ENCODE data around the gene KIF3C.
"Not testable (repeated sequence)": the region's sequence is repeated elsewhere in the genome, so short reads cannot be mapped to it uniquely, and the experiment has no call there.

Gene KIF3C

DNA sequence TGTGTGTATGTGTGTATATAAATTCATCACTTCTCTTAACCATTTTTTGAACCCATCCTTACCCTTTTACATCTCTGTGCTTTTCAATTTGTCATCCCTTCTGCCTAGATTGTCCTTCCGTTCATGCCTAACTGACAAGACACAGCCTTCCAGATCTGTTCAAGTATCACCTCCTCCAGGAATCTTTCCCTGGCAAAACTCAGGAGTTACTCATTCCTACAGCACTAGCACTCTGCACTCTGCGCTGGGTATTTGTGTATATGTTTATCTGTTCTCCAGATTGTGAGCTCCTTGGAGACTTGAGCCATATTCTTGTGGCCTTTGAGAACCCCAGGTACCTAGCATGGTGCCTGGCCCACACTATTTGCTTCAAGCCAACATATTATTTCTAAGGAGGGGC lies 77.2 kb downstream of the KIF3C start:
- Histone ChIP-seq H3K4me3 (ENCODE audit: low read depth, low read length) (no peak overlapping the region), H3K4me2 (ENCODE audit: low read length) (no peak overlapping the region), H3K9me3 (ENCODE audit: control insufficient read depth, low read length) (no peaks in the 10 kb centered on the region), H2AFZ (no peak overlapping the region), H3K27ac (no peak overlapping the region), H3K4me1 (no peaks in the 10 kb centered on the region), H3K36me3 (ENCODE audit: control insufficient read depth, insufficient read depth, low read length) (no peaks in the 10 kb centered on the region), H3K79me2 (no peaks in the 10 kb centered on the region), H3K27me3 (ENCODE audit: control insufficient read depth, insufficient read depth, low read length) (no peaks in the 10 kb centered on the region), H3K9ac (no peak overlapping the region)
- TF ChIP-seq, protein P1, sequence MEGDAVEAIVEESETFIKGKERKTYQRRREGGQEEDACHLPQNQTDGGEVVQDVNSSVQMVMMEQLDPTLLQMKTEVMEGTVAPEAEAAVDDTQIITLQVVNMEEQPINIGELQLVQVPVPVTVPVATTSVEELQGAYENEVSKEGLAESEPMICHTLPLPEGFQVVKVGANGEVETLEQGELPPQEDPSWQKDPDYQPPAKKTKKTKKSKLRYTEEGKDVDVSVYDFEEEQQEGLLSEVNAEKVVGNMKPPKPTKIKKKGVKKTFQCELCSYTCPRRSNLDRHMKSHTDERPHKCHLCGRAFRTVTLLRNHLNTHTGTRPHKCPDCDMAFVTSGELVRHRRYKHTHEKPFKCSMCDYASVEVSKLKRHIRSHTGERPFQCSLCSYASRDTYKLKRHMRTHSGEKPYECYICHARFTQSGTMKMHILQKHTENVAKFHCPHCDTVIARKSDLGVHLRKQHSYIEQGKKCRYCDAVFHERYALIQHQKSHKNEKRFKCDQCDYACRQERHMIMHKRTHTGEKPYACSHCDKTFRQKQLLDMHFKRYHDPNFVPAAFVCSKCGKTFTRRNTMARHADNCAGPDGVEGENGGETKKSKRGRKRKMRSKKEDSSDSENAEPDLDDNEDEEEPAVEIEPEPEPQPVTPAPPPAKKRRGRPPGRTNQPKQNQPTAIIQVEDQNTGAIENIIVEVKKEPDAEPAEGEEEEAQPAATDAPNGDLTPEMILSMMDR (IDR thresholded peaks at IDR 0.05): no peak

DNA sequence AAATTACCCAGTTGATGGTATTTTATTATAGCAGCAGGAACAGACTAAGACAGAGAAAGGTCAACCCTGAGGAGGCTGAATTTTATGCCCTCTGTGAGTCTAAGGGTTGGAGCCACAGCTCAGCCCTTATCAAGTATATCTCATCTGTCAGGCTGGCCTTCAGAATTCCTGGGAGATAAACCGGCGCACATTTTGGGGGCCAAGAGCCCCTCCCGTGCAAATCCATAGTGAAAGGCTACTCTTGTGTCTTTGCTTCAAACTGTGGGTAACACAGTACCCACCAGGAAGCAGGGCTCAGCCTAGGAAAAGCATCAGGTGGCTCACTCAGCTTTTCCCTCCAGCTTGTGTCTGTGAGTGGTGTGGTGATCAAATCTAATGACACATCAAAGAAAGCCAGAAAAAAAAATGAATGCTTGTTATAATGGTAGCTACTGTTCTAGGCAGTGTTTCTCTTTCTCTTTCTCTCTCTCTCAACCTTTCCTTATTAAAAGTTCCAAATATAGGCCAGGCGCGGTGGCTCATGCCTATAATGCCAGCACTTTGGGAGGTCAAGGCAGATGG lies 79.0 kb downstream of the KIF3C start:
- no peak overlapping the region for H2AFZ ChIP-seq
- no peak overlapping the region for H3K9ac ChIP-seq
- no peaks in the 10 kb centered on the region for H3K4me1 ChIP-seq
- no peaks in the 10 kb centered on the region for H3K9me3 ChIP-seq (ENCODE audit: control insufficient read depth, low read length)
- TF ChIP-seq, protein P1 (IDR thresholded peaks at IDR 0.05): no peak
- H3K27me3 ChIP-seq (ENCODE audit: control insufficient read depth, insufficient read depth, low read length): no peaks in the 10 kb centered on the region
- no peak overlapping the region for H3K4me2 ChIP-seq (ENCODE audit: low read length)
- no peak overlapping the region for H3K4me3 ChIP-seq (ENCODE audit: low read depth, low read length)
- H3K36me3 ChIP-seq (ENCODE audit: control insufficient read depth, insufficient read depth, low read length): no peaks in the 10 kb centered on the region
- H3K27ac ChIP-seq: no peak overlapping the region
- no peaks in the 10 kb centered on the region for H3K79me2 ChIP-seq

DNA sequence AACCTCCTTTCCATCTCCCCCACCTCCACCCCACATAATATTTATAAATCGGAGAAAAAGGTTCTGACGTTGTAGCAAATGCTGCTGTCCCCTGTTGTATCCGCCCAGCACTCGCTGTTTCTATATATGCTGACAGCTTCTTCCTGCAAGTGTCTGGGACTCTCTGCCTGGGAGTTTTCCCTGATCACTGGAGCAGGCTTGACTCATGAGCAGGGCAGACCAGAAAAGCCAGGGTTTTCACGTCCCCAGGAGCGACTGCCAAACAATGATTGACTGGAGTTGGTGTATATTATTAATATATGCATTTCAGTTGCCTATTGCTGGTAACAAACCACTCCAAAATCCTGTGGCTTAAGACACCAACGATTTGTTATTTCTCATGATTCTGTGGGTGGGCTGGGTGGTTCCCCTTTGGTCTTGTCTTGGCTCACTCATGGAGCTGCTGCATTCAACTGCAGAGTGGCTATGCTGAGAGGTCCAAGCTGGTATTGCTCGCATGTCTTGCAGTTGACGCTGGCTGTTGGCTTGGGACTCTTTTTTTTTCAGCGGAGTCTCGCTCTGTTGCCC lies 82.8 kb downstream of the KIF3C start:
- no peak overlapping the region for H3K9ac ChIP-seq
- H3K9me3 ChIP-seq (ENCODE audit: control insufficient read depth, low read length): no peaks in the 10 kb centered on the region
- H3K4me1 ChIP-seq: no peaks in the 10 kb centered on the region
- no peak overlapping the region for H3K4me2 ChIP-seq (ENCODE audit: low read length)
- H3K27me3 ChIP-seq (ENCODE audit: control insufficient read depth, insufficient read depth, low read length): no peaks in the 10 kb centered on the region
- no peaks in the 10 kb centered on the region for H3K36me3 ChIP-seq (ENCODE audit: control insufficient read depth, insufficient read depth, low read length)
- TF ChIP-seq, protein P1 (IDR thresholded peaks at IDR 0.05): no peak
- no peak overlapping the region for H2AFZ ChIP-seq
- H3K79me2 ChIP-seq: no peaks in the 10 kb centered on the region
- H3K27ac ChIP-seq: no peak overlapping the region
- no peak overlapping the region for H3K4me3 ChIP-seq (ENCODE audit: low read depth, low read length)

DNA sequence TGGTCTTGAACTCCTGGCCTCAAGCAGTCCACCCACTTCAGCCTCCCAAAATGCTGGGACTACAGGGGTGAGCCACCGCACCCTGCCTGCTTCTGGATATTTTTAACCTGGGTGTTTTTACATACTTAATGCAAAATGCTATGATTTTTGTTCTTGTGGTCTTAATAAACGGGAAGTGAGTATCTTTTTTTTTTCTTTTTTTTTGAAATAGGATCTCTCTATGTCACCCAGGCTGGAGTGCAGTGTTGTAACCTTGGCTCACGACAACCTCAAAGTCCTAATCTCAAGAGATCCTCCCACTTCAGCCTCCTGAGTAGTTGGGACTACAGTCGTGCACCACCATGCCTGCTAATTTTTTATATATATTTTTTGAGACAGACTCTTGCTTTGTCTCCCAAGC lies 84.8 kb downstream of the KIF3C start:
- Histone ChIP-seq H3K27ac (no peak overlapping the region), H3K27me3 (ENCODE audit: control insufficient read depth, insufficient read depth, low read length) (no peaks in the 10 kb centered on the region), H3K9ac (no peak overlapping the region), H3K4me1 (no peaks in the 10 kb centered on the region), H3K36me3 (ENCODE audit: control insufficient read depth, insufficient read depth, low read length) (no peaks in the 10 kb centered on the region), H3K4me3 (ENCODE audit: low read depth, low read length) (no peak overlapping the region), H3K9me3 (ENCODE audit: control insufficient read depth, low read length) (no peaks in the 10 kb centered on the region), H2AFZ (no peak overlapping the region), H3K4me2 (ENCODE audit: low read length) (no peak overlapping the region), H3K79me2 (no peaks in the 10 kb centered on the region)
- TF ChIP-seq, protein P1 (IDR thresholded peaks at IDR 0.05): no peak

DNA sequence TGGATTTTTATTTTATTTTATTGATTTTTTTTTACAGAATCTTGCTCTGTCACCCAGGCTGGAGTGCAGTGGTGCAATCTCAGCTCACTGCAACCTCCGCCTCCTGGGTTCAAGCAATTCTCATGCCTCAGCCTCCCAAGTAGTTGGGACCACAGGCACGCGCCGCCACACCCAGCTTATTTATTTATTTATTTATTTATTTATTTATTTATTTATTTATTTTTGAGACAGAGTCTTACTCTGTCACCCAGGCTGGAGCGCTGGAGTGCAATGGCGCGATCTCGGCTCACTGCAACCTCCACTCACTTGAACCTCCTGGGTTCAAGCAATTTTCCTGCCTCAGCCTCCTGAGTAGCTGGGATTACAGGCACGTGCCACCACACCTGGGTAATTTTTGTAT lies 86.0 kb downstream of the KIF3C start:
- not testable (repeated sequence) for H3K27ac ChIP-seq; H2AFZ ChIP-seq; H3K4me2 ChIP-seq (ENCODE audit: low read length); H3K36me3 ChIP-seq (ENCODE audit: control insufficient read depth, insufficient read depth, low read length); H3K4me3 ChIP-seq (ENCODE audit: low read depth, low read length); H3K9me3 ChIP-seq (ENCODE audit: control insufficient read depth, low read length); H3K27me3 ChIP-seq (ENCODE audit: control insufficient read depth, insufficient read depth, low read length); H3K4me1 ChIP-seq; H3K9ac ChIP-seq; H3K79me2 ChIP-seq
